Fibroblast of lung (primary cell): Measurements from ENCODE around the gene KIAA0232. TPM values are rescaled to one million over a fixed set of nuclear protein-coding genes. Genes with fewer than 3 reads are reported as not detected.
"Not testable (repeated sequence)": the region's sequence is repeated elsewhere in the genome, so short reads cannot be mapped to it uniquely, and the experiment has no call there.

Experiments used
- DNase-seq, 2 donors: peaks; one replicate each; pipeline versions ENCODE4 v3.0.0 to v3.0.0-alpha.2; 2010; ENCODE audit warnings: low read depth in 2 of 2
- H2AFZ ChIP-seq: 2 replicates; pipeline ENCODE4 v1.5.1; 2012; ENCODE audit warnings: low read length, control low read depth, inconsistent platforms
- H3K27ac ChIP-seq: 2 replicates; pipeline ENCODE4 v1.5.1; 2011; ENCODE audit warnings: low read length, control low read depth; ENCODE audit not compliant: insufficient read depth
- H3K27me3 ChIP-seq: 2 replicates; pipeline ENCODE4 v1.5.1; 2011; ENCODE audit warnings: mild to moderate bottlenecking, low read length; ENCODE audit not compliant: control insufficient read depth, insufficient read depth
- H3K36me3 ChIP-seq: 2 replicates; pipeline ENCODE4 v1.5.1; 2011; ENCODE audit warnings: low read length; ENCODE audit not compliant: control insufficient read depth, insufficient read depth
- H3K4me1 ChIP-seq: 2 replicates; pipeline ENCODE4 v1.5.1; 2011; ENCODE audit warnings: low read length; ENCODE audit not compliant: control insufficient read depth, insufficient read depth; ENCODE audit errors: extremely low read depth
- H3K4me2 ChIP-seq: 2 replicates; pipeline ENCODE4 v1.5.1; 2011; ENCODE audit warnings: low read length, control low read depth; ENCODE audit not compliant: insufficient read depth; ENCODE audit errors: extremely low read depth
- H3K4me3 ChIP-seq, 4 experiments: fragments of 200-600 bp in 1 of 4; sonication (generic) in 1 of 4; replicated peaks in 1 of 4; 2 replicates each; pipeline ENCODE4 v1.5.1; 2011 to 2016; ENCODE audit warnings: low read length in 4 of 4, low read depth in 3 of 4, mild to moderate bottlenecking in 3 of 4, control low read depth in 2 of 4, inconsistent platforms in 1 of 4, mixed read lengths in 1 of 4; ENCODE audit not compliant: insufficient read depth in 1 of 4; ENCODE audit errors: control extremely low read depth in 1 of 4
- H3K79me2 ChIP-seq: 2 replicates; pipeline ENCODE4 v1.5.1; 2012; ENCODE audit warnings: mild to moderate bottlenecking, low read length, inconsistent platforms; ENCODE audit not compliant: control insufficient read depth, insufficient read depth
- H3K9ac ChIP-seq: 2 replicates; pipeline ENCODE4 v1.5.1; 2011; ENCODE audit warnings: mild to moderate bottlenecking, low read length, control low read depth; ENCODE audit not compliant: insufficient read depth
- H3K9me3 ChIP-seq: 2 replicates; pipeline ENCODE4 v1.5.1; 2012; ENCODE audit warnings: low read depth, low read length; ENCODE audit not compliant: control insufficient read depth, insufficient read depth
- H4K20me1 ChIP-seq: 2 replicates; pipeline ENCODE4 v1.5.1; 2011; ENCODE audit warnings: low read length; ENCODE audit not compliant: control insufficient read depth, insufficient read depth; ENCODE audit errors: extremely low read depth
- CTCF ChIP-seq, 2 donors: IDR thresholded peaks in 1 of 2; conservative IDR thresholded peaks in 1 of 2; 1 replicate in 1 of 2; 2 replicates in 1 of 2; pipeline ENCODE4 v1.5.1; 2011 to 2012; ENCODE audit warnings: low read length in 2 of 2, control low read depth in 1 of 2, inconsistent platforms in 1 of 2, low read depth in 1 of 2, mild to moderate bottlenecking in 1 of 2
- EZH2 ChIP-seq: IDR thresholded peaks from 2 replicates; pipeline ENCODE4 v1.5.1; 2012; ENCODE audit warnings: low read length, control low read depth, mild to moderate bottlenecking; ENCODE audit errors: missing control alignments
- polyA plus RNA-seq, 2 donors: library from polyadenylated mRNA; depleted of rRNA in 1 of 2; stranded (reverse) in 1 of 2; unstranded in 1 of 2; fragments of >200 nt; gene quantifications; 2 replicates each; pipeline ENCODE4 v1.2.1, GENCODE V29; 2011 to 2012; ENCODE audit warnings: missing spikeins in 1 of 2
- total RNA-seq: library from RNA; depleted of rRNA; stranded (reverse); fragments of >200 nt; gene quantifications from 2 replicates; pipeline ENCODE4 v1.2.1, GENCODE V29; 2014

The KIAA0232 gene
- total and polyA plus RNA-seq, 2 donors (not counting 1 experiment from before 2014, with no cell fraction given): 18.0 to 18.8 TPM

GRCh38 chr4:6909970-6910339, 127.4 kb downstream of the KIAA0232 start:
- Histone ChIP-seq H3K4me3 (peak overlapping the region; percentile 50 to 78 (median 56)), H3K9me3 (no peaks in the 10 kb centered on the region), H3K9ac (peak overlapping the region; percentile 58), H2AFZ (no peak overlapping the region), H4K20me1 (no peaks in the 10 kb centered on the region), H3K79me2 (no peaks in the 10 kb centered on the region), H3K27me3 (peaks cover 2% of the 10 kb centered on the region), H3K4me2 (peak overlapping the region; percentile 58), H3K36me3 (no peaks in the 10 kb centered on the region), H3K4me1 (peaks cover 8% of the 10 kb centered on the region), H3K27ac (no peak overlapping the region)
- no peak for DNase-seq
- TF ChIP-seq CTCF (conservative IDR thresholded peaks at IDR 0.05 in 1 of 2, IDR thresholded peaks at IDR 0.05 in 1 of 2; ENCODE audit: low read depth in 1 of 2, low read length in 2 of 2): no peak
- TF ChIP-seq EZH2: no peak

- peaks cover 2% of the 10 kb centered on the region for H3K27me3 ChIP-seq
- TF ChIP-seq CTCF (conservative IDR thresholded peaks at IDR 0.05 in 1 of 2, IDR thresholded peaks at IDR 0.05 in 1 of 2; ENCODE audit: low read depth in 1 of 2, low read length in 2 of 2): peak in 1 of 2 donors; percentile 16
- TF ChIP-seq EZH2: no peak
- peak overlapping the region; percentile 58 for H3K4me2 ChIP-seq
- H4K20me1 ChIP-seq: no peaks in the 10 kb centered on the region
- H3K4me3 ChIP-seq: peak overlapping the region; percentile 50 to 78 (median 56)
- peaks cover 8% of the 10 kb centered on the region for H3K4me1 ChIP-seq
- H2AFZ ChIP-seq: no peak overlapping the region
- H3K27ac ChIP-seq: no peak overlapping the region
- no peaks in the 10 kb centered on the region for H3K36me3 ChIP-seq
- DNase-seq: no peak
- H3K79me2 ChIP-seq: no peaks in the 10 kb centered on the region
- no peaks in the 10 kb centered on the region for H3K9me3 ChIP-seq
- peak overlapping the region; percentile 53 for H3K9ac ChIP-seq
Measured at GRCh38 chr4:6910340-6910959, 127.9 kb downstream of the KIAA0232 start.

- no peak overlapping the region for H3K4me2 ChIP-seq
- H3K4me1 ChIP-seq: peaks cover 8% of the 10 kb centered on the region
- H3K4me3 ChIP-seq: peak overlapping the region in 2 of 4 experiments; percentile 59 to 78
- no peak for DNase-seq
- H3K27ac ChIP-seq: no peak overlapping the region
- H4K20me1 ChIP-seq: no peaks in the 10 kb centered on the region
- TF ChIP-seq EZH2: no peak
- TF ChIP-seq CTCF (conservative IDR thresholded peaks at IDR 0.05 in 1 of 2, IDR thresholded peaks at IDR 0.05 in 1 of 2; ENCODE audit: low read depth in 1 of 2, low read length in 2 of 2): no peak
- H3K36me3 ChIP-seq: no peaks in the 10 kb centered on the region
- peaks cover 2% of the 10 kb centered on the region for H3K27me3 ChIP-seq
- no peak overlapping the region for H2AFZ ChIP-seq
- H3K79me2 ChIP-seq: no peaks in the 10 kb centered on the region
- no peak overlapping the region for H3K9ac ChIP-seq
- no peaks in the 10 kb centered on the region for H3K9me3 ChIP-seq
Measured at GRCh38 chr4:6910960-6911874, 128.7 kb downstream of the KIAA0232 start.

GRCh38 chr4:6911917-6912316, 129.4 kb downstream of the KIAA0232 start:
- H4K20me1 ChIP-seq, H3K27ac ChIP-seq, H3K4me1 ChIP-seq, DNase-seq, H3K4me2 ChIP-seq, H3K27me3 ChIP-seq, H3K4me3 ChIP-seq, H3K9ac ChIP-seq, H3K36me3 ChIP-seq, H3K79me2 ChIP-seq, H2AFZ ChIP-seq, H3K9me3 ChIP-seq: not testable (repeated sequence)
